LHCN-M2 (cell line): Measurements from ENCODE around the gene AGAP2. TPM values are rescaled to one million over a fixed set of nuclear protein-coding genes. Genes with fewer than 3 reads are reported as not detected.
"Not testable (repeated sequence)": the region's sequence is repeated elsewhere in the genome, so short reads cannot be mapped to it uniquely, and the experiment has no call there.

ENCODE experiments used
- DNase-seq: peaks from one replicate; pipeline ENCODE4 v3.0.0-alpha.2; 2012; ENCODE audit warnings: low read depth
- total RNA-seq: library from RNA; depleted of rRNA; stranded (reverse); fragments of >200 nt; gene quantifications from 2 replicates; pipeline ENCODE4 v1.2.3, GENCODE V29; 2014

The AGAP2 gene
- total RNA-seq, 1 experiment from 2014 or later = 0.29 TPM

DNA sequence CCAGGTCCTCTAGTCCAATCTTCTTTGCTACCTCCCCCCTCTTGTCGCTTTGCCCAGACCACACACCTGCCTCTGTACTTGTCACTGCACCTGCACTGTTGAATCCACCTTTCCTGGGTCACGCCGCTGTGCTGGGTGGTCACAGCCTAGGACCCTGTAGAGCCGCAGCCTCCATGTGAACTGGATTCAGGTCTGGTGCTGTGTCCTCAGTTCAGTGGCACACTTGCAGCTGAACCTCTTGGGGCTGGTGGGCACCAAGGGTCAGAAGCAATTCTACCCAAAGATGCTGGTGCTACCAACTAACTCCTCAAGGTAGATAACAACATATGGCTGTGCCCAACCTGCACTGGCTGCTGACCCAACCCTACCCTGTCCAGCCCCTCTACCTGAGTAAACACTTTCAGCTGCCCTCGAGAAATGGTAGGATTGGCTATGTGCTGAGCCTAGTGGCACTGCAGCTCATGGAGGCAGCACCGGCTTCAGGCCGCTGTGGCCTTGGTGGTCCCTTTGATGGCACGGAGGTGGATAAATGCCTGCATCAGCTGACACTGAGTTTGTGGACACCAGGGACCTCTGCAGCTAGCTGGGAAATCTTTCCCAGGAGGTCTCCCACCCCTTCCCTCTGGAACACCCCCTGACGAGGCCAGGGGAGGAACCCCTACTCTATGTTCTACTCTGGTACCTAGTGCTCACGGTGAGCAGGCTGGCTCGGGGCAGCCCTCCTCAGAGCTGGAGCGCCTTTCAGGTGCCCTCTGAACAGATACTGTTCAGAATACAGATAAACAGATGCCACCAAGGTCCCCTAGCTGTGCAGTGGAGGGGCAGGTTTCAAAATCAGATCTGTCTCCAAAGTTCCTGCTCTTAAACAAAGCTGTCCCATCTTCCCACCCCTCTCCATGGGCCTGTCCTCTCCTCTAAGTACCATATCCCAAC is 14.3 kb downstream of the AGAP2 start:
- no peak for DNase-seq

GRCh38 chr12:57723630-57723962 is 14.9 kb downstream of the AGAP2 start:
- no peak for DNase-seq

DNA sequence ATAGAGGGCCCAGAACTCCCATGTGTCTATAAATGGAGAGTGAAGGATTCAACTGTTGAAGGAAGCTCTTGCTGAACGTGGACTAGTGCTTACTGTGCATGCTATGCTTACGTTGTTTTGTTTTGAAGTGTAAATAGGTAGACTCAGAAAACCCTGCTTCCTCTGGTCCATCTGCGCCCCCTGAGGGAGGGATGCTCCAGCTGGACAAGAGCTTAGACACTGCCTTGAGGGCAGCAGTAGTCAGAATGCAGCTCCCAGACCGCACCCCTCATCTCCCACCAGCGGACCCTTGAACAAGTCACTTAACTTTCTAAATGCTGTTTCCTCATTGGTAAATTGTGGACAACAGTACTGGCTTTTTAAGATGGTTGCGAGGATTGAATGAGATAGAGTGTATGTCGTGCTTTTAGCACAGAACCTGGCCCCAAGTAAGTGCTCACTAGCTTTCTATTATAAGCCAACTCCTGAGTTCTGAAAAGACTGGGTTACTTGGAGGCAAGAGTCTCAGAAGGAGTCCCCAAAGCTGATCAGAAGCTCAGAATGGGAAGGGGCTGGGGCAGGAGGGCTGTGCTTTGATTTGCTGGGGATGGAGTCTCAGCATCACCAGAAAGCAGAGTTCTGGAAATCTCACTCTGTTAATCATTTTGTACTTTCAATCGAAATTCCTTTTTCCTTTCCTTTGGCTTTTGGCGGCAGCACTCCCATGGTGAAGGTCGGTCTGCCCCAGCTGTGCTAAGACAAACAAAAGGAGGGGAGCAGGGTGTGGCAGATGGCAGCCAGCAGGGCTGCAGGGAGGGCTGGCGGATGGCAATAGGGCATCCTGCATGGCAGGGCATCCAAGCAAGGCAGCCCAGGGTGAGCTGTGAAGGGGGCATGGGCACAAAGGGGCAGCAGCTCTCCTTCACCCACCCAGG is 15.6 kb downstream of the AGAP2 start:
- DNase-seq = no peak

DNA sequence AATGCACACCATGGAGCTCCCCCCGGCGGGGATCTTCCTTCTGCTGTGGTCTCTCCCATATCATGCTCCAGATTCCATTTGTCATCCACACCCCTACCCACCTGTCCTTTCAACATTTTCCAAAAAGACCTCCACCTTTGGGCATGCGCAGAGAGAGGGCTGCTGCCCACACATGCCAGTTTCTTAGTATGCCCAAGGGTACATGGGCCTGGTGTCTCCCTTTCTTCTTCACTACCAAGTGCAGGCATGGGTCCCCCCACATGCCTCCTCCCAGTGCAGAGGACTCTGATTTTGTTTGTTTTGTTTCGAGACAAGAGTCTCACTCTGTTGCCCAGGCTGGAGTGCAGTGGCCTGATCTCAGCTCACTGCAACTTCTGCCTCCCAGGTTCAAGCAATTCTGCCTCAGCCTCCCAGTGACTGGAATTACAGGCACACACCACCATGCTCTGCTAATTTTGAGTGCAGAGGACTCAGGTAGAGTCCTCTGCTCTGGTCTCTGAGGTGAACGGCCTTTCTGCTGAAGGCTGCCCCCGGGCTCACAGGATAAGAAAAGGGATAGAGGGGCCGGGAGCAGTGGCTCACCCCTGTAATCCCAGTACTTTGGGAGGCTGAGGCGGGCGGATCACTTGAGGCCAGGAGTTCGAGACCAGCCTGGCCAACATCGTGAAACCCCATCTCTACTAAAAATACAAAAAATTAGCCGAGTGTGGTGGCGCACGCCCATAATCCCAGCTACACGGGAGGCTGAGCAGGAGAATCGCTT is 16.5 kb downstream of the AGAP2 start:
- DNase-seq = not testable (repeated sequence)

GRCh38 chr12:57720606-57721595 is 17.6 kb downstream of the AGAP2 start:
- no peak for DNase-seq

DNA sequence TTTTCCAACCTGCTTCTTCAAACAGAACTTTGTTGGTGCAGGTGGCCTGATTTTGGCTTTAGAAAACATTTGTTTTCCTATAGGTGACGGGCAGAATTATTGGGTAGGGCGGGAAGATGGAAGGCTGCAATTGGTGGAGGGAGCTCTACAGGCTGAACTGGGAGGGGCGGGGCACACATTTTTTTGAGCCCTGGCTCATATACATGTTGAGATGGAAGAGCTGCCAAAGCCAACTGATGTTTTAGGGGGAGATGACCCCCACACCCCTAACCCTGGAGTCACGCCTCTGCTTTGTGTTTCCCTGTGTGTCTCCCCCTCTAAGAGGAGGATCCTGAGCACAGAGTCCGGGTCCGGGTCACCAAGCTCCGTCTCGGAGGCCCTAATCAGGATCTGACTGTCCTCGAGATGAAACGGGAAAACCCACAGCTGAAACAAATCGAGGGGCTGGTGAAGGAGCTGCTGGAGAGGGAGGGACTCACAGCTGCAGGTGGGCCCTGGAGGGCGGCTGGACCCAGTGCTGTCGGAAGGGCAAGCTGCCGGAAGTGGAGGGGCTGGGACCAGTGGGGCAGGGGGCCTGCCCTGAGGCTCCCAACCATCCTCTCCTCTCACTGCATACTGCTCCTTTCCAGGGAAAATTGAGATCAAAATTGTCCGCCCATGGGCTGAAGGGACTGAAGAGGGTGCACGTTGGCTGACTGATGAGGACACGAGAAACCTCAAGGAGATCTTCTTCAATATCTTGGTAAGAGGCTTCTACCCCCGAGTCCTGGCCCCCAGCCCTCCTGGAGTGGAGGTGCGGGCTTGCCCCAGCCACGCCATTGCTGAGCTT is 18.6 kb downstream of the AGAP2 start:
- DNase-seq = no peak

DNA sequence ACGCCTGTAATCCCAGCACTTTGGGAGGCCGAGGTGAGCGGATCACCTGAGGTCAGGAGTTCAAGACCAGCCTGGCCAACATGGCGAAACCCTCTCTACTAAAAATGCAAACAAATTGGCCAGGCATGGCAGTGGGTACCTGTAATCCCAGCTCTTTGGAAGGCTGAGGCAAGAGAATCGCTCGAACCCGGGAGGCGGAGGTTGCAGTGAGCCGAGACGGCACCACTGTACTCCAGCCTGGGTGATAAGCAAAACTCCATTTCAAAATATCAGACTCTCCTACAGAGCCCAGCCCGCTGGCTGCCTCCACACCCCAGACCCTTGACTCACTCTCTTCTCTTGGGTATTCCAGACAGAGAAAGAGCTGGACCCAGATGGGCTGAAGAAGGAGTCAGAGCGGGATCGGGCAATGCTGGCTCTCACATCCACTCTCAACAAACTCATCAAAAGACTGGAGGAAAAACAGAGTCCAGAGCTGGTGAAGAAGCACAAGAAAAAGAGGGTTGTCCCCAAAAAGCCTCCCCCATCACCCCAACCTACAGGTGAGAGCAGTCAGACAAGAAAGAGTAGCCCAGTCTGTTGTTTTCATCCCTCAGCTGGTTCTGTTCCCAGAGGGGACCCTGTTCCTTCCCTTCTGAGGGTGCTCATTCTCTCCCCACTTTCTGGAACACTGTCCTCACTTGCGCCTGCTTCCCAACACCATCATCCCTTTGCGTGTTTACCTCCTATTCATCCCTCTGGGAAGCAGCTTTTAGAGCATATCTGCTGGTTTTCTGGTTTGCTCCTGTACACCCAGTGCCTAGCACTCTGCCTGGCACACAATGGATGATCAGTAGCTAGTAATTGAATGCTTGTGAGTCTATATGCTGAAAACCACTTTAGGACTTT is 19.7 kb downstream of the AGAP2 start:
- DNase-seq = no peak

- DNase-seq = no peak
Measured at GRCh38 chr12:57717846-57718640, 20.5 kb downstream of the AGAP2 start.

DNA sequence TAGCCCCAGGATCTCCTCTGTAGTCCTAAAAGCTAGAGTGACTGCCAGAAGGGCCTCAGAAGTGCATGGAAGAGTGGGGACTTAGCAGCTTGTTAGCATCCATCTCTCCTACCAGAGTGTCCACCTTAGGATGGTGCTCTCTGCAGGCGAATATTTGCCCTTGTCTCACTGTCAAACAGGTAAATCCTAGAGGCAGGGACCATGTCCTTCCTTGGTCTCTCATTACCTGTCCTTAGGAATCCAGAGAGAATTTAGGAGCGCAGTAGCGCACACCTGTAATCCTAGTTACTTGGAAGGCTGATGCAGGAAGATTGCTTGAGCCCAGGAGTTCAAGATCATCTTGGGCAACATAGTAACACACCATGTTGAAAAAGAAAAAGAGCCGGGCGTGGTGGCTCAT is 21.4 kb downstream of the AGAP2 start:
- DNase-seq = no peak

GRCh38 chr12:57716305-57716704 is 22.2 kb downstream of the AGAP2 start:
- no peak for DNase-seq

GRCh38 chr12:57715786-57716185 is 22.8 kb downstream of the AGAP2 start:
- no peak for DNase-seq

GRCh38 chr12:57715036-57715748 is 23.4 kb downstream of the AGAP2 start:
- DNase-seq = not testable (repeated sequence)

- no peak for DNase-seq
Measured at GRCh38 chr12:57713209-57713608, 25.3 kb downstream of the AGAP2 start.

- no peak for DNase-seq
Measured at GRCh38 chr12:57712701-57713100, 25.8 kb downstream of the AGAP2 start.

GRCh38 chr12:57708296-57708695 is 30.2 kb downstream of the AGAP2 start:
- no peak for DNase-seq

GRCh38 chr12:57707250-57707649 is 31.3 kb downstream of the AGAP2 start:
- DNase-seq = no peak

DNA sequence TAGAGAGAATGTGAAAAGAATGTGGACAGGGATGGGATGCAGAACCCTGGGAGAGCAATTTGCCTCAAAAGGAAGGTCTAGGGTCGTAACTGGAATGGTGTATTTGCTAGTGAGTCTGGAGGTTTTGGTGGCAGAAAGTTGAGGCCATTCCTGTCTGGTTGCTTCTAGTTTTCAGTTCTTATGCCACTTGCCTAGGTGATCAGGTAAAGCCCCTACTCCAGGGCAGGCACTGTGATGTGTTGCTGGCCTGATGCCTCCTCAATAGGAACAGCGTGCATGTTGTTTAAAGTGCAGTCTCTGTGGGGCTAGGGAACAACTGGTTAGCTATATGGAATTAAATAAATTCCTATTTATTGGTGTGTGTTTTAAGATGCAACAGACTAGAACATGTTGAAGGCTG is 38.2 kb downstream of the AGAP2 start:
- DNase-seq = no peak
